AG08396 (cell line): ENCODE measurements around the gene FAM156B.
"Not testable (repeated sequence)": the region's sequence is repeated elsewhere in the genome, so short reads cannot be mapped to it uniquely, and the experiment has no call there.

Source experiments
- DNase-seq: peaks from one replicate; pipeline ENCODE4 v3.0.0; 2012; ENCODE audit warnings: low spot score, mixed read lengths

FAM156B gene, protein sequence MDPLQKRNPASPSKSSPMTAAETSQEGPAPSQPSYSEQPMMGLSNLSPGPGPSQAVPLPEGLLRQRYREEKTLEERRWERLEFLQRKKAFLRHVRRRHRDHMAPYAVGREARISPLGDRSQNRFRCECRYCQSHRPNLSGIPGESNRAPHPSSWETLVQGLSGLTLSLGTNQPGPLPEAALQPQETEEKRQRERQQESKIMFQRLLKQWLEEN

GRCh38 chrX:52896855-52897709 lies at the start of gene FAM156B:
Gene FAM156B, plus strand, starts transcription at chrX:52897330. Its CDS starts 9,896 bp downstream, at chrX:52907226.
- DNase-seq, result not testable (repeated sequence)

GRCh38 chrX:52852110-52852860 lies 44.8 kb upstream of the FAM156B start:
- no peak for DNase-seq

DNA sequence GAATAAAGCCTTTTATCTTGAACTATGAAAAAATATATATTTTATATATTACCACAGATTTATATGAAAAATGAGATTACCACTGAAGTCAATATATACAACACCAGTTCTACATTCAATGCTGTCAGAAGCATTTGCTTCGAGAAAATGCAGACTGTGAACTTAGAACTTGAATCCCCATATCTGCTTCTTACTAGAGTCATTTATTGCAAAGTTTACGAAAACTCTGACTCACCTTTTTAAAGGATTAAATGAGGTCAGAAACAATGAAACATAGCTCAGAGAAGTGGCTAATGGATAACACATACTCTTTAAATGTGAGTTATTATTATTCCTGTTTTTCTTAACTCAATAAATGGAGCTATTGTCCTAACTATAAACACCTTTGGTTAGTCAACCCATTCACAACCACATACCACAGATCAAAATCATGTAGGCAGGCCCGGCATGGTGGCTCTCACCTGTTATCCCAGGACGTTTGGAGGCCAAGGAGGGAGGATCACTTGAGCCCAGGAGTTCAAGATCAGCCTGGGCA lies 40.1 kb upstream of the FAM156B start:
- DNase-seq, result not testable (repeated sequence)

- no peak for DNase-seq
Observed at GRCh38 chrX:52865343-52865998, 31.7 kb upstream of the FAM156B start.

DNA sequence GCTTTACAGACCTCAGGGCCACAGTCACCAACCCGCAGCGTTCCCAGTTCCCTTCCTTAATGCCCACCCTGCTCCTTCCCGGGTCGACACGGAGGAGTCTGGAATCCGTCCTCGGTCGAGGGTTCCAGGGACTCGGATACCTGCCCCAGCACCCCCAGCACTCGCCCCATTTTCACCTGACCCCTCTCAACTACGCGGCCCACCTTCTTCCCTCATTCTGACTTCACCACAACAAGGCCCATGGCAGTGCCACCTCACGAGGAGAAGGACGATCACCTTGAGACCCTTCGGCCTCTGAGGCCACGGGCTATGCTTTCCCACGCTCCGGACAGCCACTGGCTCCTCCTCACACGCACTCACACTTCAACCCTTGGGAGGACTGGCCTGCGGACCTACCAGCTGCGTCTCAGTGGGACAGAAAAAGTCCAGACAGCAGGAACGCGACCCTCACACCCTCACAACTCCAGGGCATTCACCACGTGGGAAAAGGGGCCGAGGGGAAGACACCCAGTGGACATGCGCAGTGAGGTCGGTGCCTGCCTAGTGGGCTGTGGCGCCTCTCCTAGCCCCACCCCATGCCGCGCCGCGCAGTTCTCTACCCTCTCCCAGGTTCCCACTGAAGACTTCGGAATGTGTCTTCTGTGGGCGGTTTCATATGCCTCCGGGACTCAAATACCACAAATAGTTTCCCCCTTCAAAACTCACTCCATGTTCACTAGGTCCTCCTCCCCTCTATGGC lies 29.4 kb upstream of the FAM156B start, which contains the start of gene XAGE3:
TSS of gene XAGE3 (minus strand) at position 474 of the 739 bp plus-strand sequence. CDS start 950 bp downstream, outside the sequence.
- no peak for DNase-seq

DNA sequence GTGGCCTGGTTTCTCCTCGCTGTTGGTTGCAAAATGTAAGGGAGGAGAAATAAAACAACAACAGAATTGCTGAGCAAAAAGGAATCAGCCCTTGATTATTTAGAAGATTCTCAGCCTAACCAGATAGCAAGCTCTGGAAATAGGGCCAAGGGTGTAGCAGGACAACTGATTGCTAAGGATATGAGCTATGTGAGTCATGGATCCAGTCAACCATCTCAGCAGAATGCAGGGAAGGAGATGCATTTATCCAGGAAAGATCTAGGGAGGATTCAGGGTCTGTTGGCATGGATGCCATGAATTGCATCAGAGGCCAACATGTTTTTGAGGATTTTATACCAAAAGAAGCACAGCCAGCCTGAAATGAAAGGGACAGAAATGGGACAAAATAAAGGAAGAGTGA lies 27.1 kb upstream of the FAM156B start:
- DNase-seq, result no peak

DNA sequence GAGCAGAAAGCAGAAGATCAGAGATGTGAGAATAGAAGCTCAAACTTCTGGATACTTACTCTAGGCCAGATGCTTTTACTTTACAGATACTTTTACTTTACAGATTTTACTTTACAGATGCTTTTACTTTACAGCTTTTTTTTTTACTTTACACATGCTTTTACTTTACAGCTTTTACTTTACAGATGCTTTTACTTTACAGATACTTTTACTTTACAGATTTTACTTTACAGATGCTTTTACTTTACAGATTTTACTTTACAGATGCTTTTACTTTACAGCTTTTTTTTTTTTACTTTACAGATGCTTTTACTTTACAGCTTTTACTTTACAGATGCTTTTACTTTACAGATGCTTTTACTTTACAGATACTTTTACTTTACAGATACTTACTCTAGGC lies 23.3 kb upstream of the FAM156B start:
- not testable (repeated sequence) for DNase-seq

GRCh38 chrX:52874661-52875060 lies 22.5 kb upstream of the FAM156B start:
- DNase-seq, result no peak

GRCh38 chrX:52875436-52875835 lies 21.7 kb upstream of the FAM156B start:
- DNase-seq, result not testable (repeated sequence)

GRCh38 chrX:52876386-52876785 lies 20.7 kb upstream of the FAM156B start:
- not testable (repeated sequence) for DNase-seq

- DNase-seq, result not testable (repeated sequence)
Observed at GRCh38 chrX:52887459-52887858, 9.7 kb upstream of the FAM156B start.

- DNase-seq, result not testable (repeated sequence)
Observed at GRCh38 chrX:52888090-52888489, 9.0 kb upstream of the FAM156B start.

DNA sequence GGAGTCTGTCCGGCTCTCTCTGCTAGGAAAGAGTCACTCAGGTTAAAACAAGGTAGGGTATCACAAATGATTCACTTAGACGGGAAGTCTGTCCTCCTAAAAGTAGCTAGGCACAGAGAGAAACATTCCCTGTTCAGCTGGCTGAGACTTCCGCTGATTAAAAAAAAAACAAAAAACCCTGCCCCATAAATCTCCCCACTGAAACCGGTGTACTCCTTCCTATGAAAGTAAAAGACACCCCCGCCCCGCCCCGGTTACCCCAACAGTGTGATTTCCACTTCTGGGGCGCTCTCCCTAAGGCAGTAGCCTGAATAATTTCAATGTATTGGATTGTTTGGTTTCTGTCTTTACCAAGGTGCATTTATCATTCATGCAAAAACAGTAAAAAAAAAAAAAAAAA lies 692 bp upstream of the FAM156B start:
- not testable (repeated sequence) for DNase-seq

GRCh38 chrX:52905531-52905930 lies 8.4 kb downstream of the FAM156B start:
- DNase-seq, result not testable (repeated sequence)

- not testable (repeated sequence) for DNase-seq
Observed at GRCh38 chrX:52906072-52906471, 8.9 kb downstream of the FAM156B start.

DNA sequence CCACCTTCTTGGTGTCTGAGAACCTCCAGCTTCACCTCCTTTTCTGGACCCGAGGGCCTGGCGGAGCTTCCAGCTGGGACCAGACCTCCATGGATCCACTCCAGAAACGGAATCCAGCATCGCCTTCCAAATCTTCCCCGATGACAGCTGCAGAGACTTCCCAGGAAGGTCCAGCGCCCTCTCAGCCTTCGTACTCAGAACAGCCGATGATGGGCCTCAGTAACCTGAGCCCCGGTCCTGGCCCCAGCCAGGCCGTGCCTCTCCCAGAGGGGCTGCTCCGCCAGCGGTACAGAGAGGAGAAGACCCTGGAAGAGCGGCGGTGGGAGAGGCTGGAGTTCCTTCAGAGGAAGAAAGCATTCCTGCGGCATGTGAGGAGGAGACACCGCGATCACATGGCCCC lies 10.0 kb downstream of the FAM156B start:
- not testable (repeated sequence) for DNase-seq

DNA sequence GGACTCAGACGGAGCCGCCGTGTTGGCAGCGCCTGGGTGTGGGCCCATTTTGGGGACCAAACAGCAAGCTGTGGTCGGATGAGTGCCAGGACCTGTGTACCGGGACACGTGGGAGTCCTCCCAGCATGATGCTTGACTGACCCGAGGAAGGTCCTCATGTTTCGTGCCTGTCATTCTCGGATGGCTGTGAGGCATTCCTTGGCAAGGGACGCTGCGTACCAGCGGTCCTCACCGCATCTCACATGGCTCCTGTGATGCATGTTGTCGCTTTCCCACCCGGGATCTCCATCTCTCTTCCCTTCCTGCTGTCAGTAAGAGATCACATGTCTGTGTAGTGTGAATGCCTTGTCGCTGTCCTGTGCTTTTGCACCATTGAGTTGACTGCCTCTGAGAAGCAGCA lies 10.8 kb downstream of the FAM156B start:
- not testable (repeated sequence) for DNase-seq

GRCh38 chrX:52909313-52909969 lies 12.3 kb downstream of the FAM156B start:
- DNase-seq, result not testable (repeated sequence)

DNA sequence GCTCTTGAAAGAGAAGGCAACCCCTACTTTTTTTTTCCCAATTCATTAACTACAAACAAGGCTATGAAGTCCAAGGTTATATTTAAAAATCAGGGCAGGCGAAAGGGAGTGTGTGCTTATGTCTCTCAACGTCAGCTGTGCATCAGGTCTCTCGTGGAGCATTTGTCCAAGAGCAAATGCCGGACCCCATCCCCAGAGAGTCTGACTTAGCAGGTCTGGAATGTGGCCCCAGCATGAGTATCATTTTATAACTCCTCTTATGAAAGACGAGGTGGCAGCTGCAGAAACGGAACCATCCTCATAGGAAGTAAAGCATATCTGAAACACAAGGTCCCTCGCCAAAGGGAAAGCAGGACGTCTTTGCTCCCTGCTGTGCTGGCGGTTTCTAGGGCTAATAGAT lies 16.6 kb downstream of the FAM156B start:
- not testable (repeated sequence) for DNase-seq

DNA sequence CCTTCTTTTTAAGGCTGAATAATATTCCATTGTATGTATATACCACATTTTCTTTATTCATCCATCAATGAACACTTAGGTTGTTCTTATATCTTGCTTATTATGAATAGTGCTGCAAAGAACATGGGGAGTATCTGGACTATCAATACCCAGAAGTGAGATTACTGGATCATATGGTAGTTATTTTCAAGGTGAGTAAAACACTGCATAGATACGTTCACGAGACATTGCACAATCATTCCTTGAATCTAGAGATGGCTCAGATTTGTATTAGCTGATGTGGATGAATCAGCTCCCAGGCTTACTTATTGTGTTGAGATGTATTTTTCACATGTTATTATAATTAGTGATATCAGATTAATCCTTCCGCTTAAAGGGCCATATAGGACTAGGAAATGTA lies 17.6 kb downstream of the FAM156B start:
- not testable (repeated sequence) for DNase-seq
